DOHH2 (cell line): ENCODE results near the gene SNRNP35.
"Not testable (repeated sequence)": the region's sequence is repeated elsewhere in the genome, so short reads cannot be mapped to it uniquely, and the experiment has no call there.

ENCODE experiments used
- H3F3A ChIP-seq: fragments of 200-600 bp; sonication (generic), shearing (Covaris generic); 2 replicates; pipeline ENCODE4 v1.6.0; 2016; ENCODE audit warnings: antibody characterized with exemption, mild to moderate bottlenecking; ENCODE audit not compliant: control insufficient read depth, insufficient read depth
- H3K27ac ChIP-seq: fragments of 200-600 bp; sonication (generic); 2 replicates; pipeline ENCODE4 v1.5.1; 2014; ENCODE audit warnings: low read depth, mild to moderate bottlenecking, low read length, moderate library complexity
- H3K27me3 ChIP-seq: fragments of 200-600 bp; sonication (generic); 2 replicates; pipeline ENCODE4 v1.6.1; 2014; ENCODE audit warnings: mild to moderate bottlenecking, low read length, mixed read lengths; ENCODE audit not compliant: control insufficient read depth
- H3K36me3 ChIP-seq: fragments of 200-600 bp; sonication (generic); 2 replicates; pipeline ENCODE4 v1.6.1; 2014; ENCODE audit warnings: mild to moderate bottlenecking, low read length, moderate library complexity, mixed read lengths; ENCODE audit not compliant: control insufficient read depth
- H3K4me1 ChIP-seq: fragments of 200-600 bp; sonication (generic); 2 replicates; pipeline ENCODE4 v1.6.1; 2014; ENCODE audit warnings: mild to moderate bottlenecking, low read length, mixed read lengths; ENCODE audit not compliant: control insufficient read depth
- H3K4me2 ChIP-seq: fragments of 200-600 bp; sonication (generic); 2 replicates; pipeline ENCODE4 v1.6.0; 2014; ENCODE audit warnings: mild to moderate bottlenecking, low read length, moderate library complexity
- H3K4me3 ChIP-seq: fragments of 200-600 bp; sonication (generic); 2 replicates; pipeline ENCODE4 v1.5.1; 2014; ENCODE audit warnings: mild to moderate bottlenecking, low read length, mixed read lengths
- H3K79me2 ChIP-seq: fragments of 200-600 bp; sonication (generic); 2 replicates; pipeline ENCODE4 v1.6.1; 2014; ENCODE audit warnings: mild to moderate bottlenecking, low read length, mixed read lengths; ENCODE audit not compliant: control insufficient read depth
- H3K9me2 ChIP-seq: fragments of 200-600 bp; sonication (generic); replicated peaks from 2 replicates; pipeline ENCODE4 v1.6.1; 2014; ENCODE audit warnings: mild to moderate bottlenecking, low read length, mixed read lengths; ENCODE audit not compliant: control insufficient read depth
- H3K9me3 ChIP-seq: fragments of 200-600 bp; sonication (generic); 2 replicates; pipeline ENCODE4 v1.6.1; 2014; ENCODE audit warnings: antibody characterized with exemption, low read length, mixed read lengths; ENCODE audit not compliant: control insufficient read depth, insufficient read depth
- H4K20me1 ChIP-seq: fragments of 200-600 bp; sonication (generic); 2 replicates; pipeline ENCODE4 v1.6.0; 2014; ENCODE audit warnings: low read depth, mild to moderate bottlenecking, antibody characterized with exemption, low read length, moderate library complexity; ENCODE audit not compliant: control insufficient read depth, insufficient read depth
- CTCF ChIP-seq: fragments of 200-600 bp; sonication (generic); IDR thresholded peaks from one replicate; pipeline ENCODE4 v1.5.1; 2014; ENCODE audit warnings: antibody characterized with exemption, mild to moderate bottlenecking, low read depth, low read length; ENCODE audit not compliant: poor library complexity, severe bottlenecking
- EZH2phosphoT487 ChIP-seq: fragments of 200-600 bp; sonication (generic); IDR thresholded peaks from 2 replicates; pipeline ENCODE4 v1.6.1; 2017; ENCODE audit warnings: borderline replicate concordance, mild to moderate bottlenecking, antibody characterized with exemption, low read length, moderate library complexity, mixed read lengths

The SNRNP35 gene

GRCh38 chr12:123489580-123489979 lies 31.6 kb downstream of the SNRNP35 start:
- H3K4me1 ChIP-seq, result no peaks in the 10 kb centered on the region
- no peaks in the 10 kb centered on the region for H3K36me3 ChIP-seq
- H3K27me3 ChIP-seq, result peaks cover 2% of the 10 kb centered on the region; the same call in 1 of the 2 replicates
- no peaks in the 10 kb centered on the region for H4K20me1 ChIP-seq
- TF ChIP-seq CTCF (no peak), EZH2phosphoT487 (no peak)
- H3F3A ChIP-seq, result no peaks in the 10 kb centered on the region
- H3K79me2 ChIP-seq, result no peaks in the 10 kb centered on the region
- H3K27ac ChIP-seq, result no peak overlapping the region
- no peaks in the 10 kb centered on the region for H3K9me3 ChIP-seq
- no peaks in the 10 kb centered on the region for H3K9me2 ChIP-seq
- no peak overlapping the region for H3K4me3 ChIP-seq
- no peak overlapping the region for H3K4me2 ChIP-seq

DNA sequence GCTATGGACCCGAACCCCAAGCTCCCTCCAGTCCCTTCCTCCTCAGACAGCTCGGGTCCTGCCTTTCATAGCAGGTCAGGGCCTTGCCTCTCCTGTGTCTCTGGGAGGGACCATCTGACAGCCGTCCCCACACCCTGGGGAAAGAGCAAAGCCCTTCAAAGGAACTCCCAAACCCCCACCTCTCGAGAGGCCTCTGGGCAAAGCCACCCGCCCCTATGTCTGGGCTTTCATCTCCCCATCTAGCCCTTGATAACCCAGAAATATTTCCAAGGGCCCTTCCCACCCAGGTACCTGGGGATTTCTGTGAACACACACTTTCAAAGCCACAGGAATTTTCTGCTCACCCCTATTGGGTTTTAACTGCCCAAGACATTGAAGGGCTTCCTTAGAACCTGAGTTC lies 32.1 kb downstream of the SNRNP35 start:
- H3K36me3 ChIP-seq, result no peaks in the 10 kb centered on the region
- H4K20me1 ChIP-seq, result no peaks in the 10 kb centered on the region
- TF ChIP-seq EZH2phosphoT487, result no peak
- TF ChIP-seq CTCF, result no peak
- no peak overlapping the region for H3K4me2 ChIP-seq
- H3K79me2 ChIP-seq, result no peaks in the 10 kb centered on the region
- no peak overlapping the region for H3K4me3 ChIP-seq
- H3K27ac ChIP-seq, result no peak overlapping the region
- H3F3A ChIP-seq, result no peaks in the 10 kb centered on the region
- no peaks in the 10 kb centered on the region for H3K9me3 ChIP-seq
- no peaks in the 10 kb centered on the region for H3K9me2 ChIP-seq
- no peaks in the 10 kb centered on the region for H3K4me1 ChIP-seq
- peaks cover 5% of the 10 kb centered on the region; the same call in 1 of the 2 replicates for H3K27me3 ChIP-seq

- no peaks in the 10 kb centered on the region for H3F3A ChIP-seq
- TF ChIP-seq CTCF (no peak), EZH2phosphoT487 (no peak)
- no peak overlapping the region for H3K27ac ChIP-seq
- H3K27me3 ChIP-seq, result peaks cover 5% of the 10 kb centered on the region; the same call in 1 of the 2 replicates
- H3K9me2 ChIP-seq, result no peaks in the 10 kb centered on the region
- no peak overlapping the region for H3K4me2 ChIP-seq
- no peaks in the 10 kb centered on the region for H3K79me2 ChIP-seq
- H3K4me1 ChIP-seq, result no peaks in the 10 kb centered on the region
- H3K4me3 ChIP-seq, result no peak overlapping the region
- H3K36me3 ChIP-seq, result no peaks in the 10 kb centered on the region
- no peaks in the 10 kb centered on the region for H3K9me3 ChIP-seq
- no peaks in the 10 kb centered on the region for H4K20me1 ChIP-seq
Observed at GRCh38 chr12:123491056-123491455, 33.1 kb downstream of the SNRNP35 start.

DNA sequence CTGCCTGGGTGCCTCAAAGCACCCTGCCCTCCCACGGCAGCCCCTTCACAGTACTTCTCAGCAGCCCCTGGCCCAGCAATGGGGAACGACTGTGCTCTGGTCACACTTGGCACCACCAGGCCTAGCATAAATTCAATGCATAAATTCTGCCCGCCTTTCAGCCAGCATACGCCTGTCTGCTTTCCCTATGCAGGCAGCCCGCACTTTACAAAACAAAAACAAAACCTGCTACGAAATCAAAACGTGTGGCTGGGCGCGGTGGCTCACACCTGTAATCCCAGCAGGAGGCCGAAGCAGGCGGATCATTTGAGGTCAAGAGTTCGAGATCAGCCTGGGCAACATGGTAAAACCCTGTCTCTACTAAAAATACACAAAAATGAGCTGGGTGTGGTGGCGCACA lies 33.5 kb downstream of the SNRNP35 start:
- TF ChIP-seq EZH2phosphoT487, result no peak
- no peak for TF ChIP-seq CTCF
- no peak overlapping the region for H3K4me2 ChIP-seq
- no peak overlapping the region for H3K27ac ChIP-seq

GRCh38 chr12:123492339-123493039 lies 34.5 kb downstream of the SNRNP35 start:
- not testable (repeated sequence) for H3K4me1 ChIP-seq, H3K9me3 ChIP-seq, H3K36me3 ChIP-seq, H3K27ac ChIP-seq, H3K9me2 ChIP-seq, H3K79me2 ChIP-seq, H3K27me3 ChIP-seq, H3F3A ChIP-seq, H4K20me1 ChIP-seq, H3K4me2 ChIP-seq, H3K4me3 ChIP-seq

More for the DNA sequence above, 33.5 kb downstream of the SNRNP35 start:
- Histone ChIP-seq H3K9me2 (no peaks in the 10 kb centered on the region), H3K27me3 (peaks cover 5% of the 10 kb centered on the region; the same call in 1 of the 2 replicates), H3K4me1 (no peaks in the 10 kb centered on the region), H3K79me2 (no peaks in the 10 kb centered on the region), H3K36me3 (no peaks in the 10 kb centered on the region), H3K4me3 (no peak overlapping the region), H3F3A (no peaks in the 10 kb centered on the region), H4K20me1 (no peaks in the 10 kb centered on the region), H3K9me3 (no peaks in the 10 kb centered on the region)
